Measurements from ENCODE around the gene ACACB.

The ACACB gene

GRCh38 chr12:109188108-109188712 lies 71.8 kb downstream of the ACACB start:
- in situ Hi-C loops (cut with MboI; ENCODE audit: low pct_unique_long_range_greater_than_20kb, low sequenced_read_pairs, unreplicated experiment), result no loop called here
- TF ChIP-seq CTCF (IDR thresholded peaks at IDR 0.05; ENCODE audit: extremely low read depth, insufficient read depth, missing control alignments), result no peak
- no peak for DNase-seq (ENCODE audit: low spot score)

GRCh38 chr12:109189291-109189690 lies 72.9 kb downstream of the ACACB start:
- TF ChIP-seq CTCF (IDR thresholded peaks at IDR 0.05; ENCODE audit: extremely low read depth, insufficient read depth, missing control alignments), result no peak
- DNase-seq (ENCODE audit: low spot score), result no peak
- in situ Hi-C loops (cut with MboI; ENCODE audit: low pct_unique_long_range_greater_than_20kb, low sequenced_read_pairs, unreplicated experiment), result no loop called here

GRCh38 chr12:109191621-109192250 lies 75.3 kb downstream of the ACACB start:
- no peak for TF ChIP-seq CTCF (IDR thresholded peaks at IDR 0.05; ENCODE audit: extremely low read depth, insufficient read depth, missing control alignments)
- in situ Hi-C loops (cut with MboI; ENCODE audit: low pct_unique_long_range_greater_than_20kb, low sequenced_read_pairs, unreplicated experiment), result no loop called here
- DNase-seq (ENCODE audit: low spot score), result no peak

GRCh38 chr12:109192358-109192757 lies 76.0 kb downstream of the ACACB start:
- DNase-seq (ENCODE audit: low spot score), result no peak
- TF ChIP-seq CTCF (IDR thresholded peaks at IDR 0.05; ENCODE audit: extremely low read depth, insufficient read depth, missing control alignments), result no peak
- in situ Hi-C loops (cut with MboI; ENCODE audit: low pct_unique_long_range_greater_than_20kb, low sequenced_read_pairs, unreplicated experiment), result no loop called here

DNA sequence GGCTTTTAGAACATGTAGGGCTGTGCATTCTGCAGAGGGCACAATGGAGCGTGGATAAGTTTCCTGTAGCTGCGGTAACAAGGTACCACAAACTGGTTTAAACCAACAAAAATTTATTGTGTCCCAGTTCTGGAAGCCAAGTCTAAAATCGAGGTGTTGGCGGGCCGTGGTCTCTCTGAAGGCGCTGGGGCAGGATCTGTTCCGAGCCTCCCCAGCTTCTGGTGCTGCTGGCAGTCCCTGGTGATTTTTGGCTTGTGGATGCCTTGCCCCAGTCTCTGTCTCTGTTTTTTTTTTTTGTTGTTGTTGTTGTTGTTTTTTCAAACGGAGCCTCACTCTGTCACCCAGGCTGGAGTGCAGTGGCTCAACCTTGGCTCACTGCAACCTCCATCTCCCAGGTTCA lies 77.5 kb downstream of the ACACB start:
- TF ChIP-seq CTCF (IDR thresholded peaks at IDR 0.05; ENCODE audit: extremely low read depth, insufficient read depth, missing control alignments), result no peak
- no peak for DNase-seq (ENCODE audit: low spot score)
- in situ Hi-C loops (cut with MboI; ENCODE audit: low pct_unique_long_range_greater_than_20kb, low sequenced_read_pairs, unreplicated experiment), result no loop called here

GRCh38 chr12:109196332-109196731 lies 79.9 kb downstream of the ACACB start:
- in situ Hi-C loops (cut with MboI; ENCODE audit: low pct_unique_long_range_greater_than_20kb, low sequenced_read_pairs, unreplicated experiment), result no loop called here
- no peak for DNase-seq (ENCODE audit: low spot score)
- no peak for TF ChIP-seq CTCF (IDR thresholded peaks at IDR 0.05; ENCODE audit: extremely low read depth, insufficient read depth, missing control alignments)

Data from GM13977 (cell line).